HG03342 (cell line): ENCODE data around the gene GIPR.
"Not testable (repeated sequence)": the region's sequence is repeated elsewhere in the genome, so short reads cannot be mapped to it uniquely, and the experiment has no call there.

ENCODE experiments used
- ATAC-seq: cut with Tn5 transposase; IDR thresholded peaks from one replicate; pipeline ENCODE4 v1.9.1; 2021; ENCODE audit warnings: mild to moderate bottlenecking, moderate library complexity; ENCODE audit not compliant: unreplicated experiment

Gene GIPR

DNA sequence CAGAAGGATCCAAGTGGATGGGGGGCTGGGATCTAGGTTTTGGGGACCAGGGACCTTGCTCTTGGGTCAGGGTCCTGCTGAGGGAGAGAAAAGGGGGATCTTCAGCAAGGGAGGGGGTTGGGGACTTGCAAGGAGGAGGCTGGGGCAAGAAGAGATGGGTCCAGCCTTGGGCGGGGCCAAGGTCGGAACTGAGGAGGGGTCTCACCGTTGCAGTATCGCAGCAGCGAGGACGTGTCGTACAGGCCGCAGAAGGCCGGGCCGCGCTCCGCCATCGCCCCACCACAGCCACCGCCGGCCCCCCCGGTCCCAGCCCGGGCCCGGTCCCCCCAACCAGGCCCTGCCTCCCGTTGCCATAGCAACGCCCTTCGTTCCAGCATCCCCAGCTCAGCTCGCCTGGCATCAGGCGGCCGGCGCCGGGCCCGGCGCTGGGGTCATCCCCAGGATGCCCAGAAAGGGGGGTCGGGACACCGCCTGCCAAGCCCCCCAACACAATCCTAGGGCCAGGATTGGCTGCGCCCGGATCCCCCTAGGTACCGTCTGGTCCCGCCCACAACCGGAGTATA, 22.9 kb upstream of the GIPR start:
- no peak for ATAC-seq

DNA sequence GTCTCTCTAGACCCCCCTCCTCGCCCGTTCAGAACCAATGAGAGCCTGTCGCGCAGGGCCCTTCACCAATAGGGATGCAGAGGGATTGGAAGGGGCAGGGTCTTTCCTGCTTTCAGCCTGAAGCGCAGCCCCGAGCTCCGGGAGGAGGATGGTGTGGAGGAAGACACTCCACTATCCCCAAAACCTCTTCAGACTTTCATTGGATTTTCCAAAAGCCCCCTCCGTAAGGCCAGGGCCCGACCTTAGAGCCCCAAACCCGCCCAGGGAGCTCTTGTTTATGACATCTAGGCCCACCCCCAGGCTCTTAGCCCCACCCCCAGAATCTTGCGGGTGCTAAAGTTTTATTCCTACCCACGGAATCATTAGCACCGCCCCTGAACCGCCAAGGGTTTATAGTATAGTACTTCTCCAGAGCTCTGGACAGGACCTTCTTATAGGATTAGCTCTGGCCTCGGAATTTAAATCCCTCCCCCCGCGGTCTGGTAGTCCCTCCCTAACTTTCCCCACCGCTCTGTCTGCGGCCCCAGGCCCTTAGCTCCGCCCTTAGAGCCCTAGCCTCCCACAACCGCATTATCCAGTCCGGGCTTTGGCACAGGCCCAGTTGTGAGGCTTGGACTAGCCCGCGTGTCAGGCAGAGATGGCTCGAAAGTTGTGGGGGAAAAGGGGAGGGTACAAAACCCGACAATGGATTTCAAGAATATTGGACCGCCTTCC, 22.2 kb upstream of the GIPR start:
- ATAC-seq, result peak; percentile 35

DNA sequence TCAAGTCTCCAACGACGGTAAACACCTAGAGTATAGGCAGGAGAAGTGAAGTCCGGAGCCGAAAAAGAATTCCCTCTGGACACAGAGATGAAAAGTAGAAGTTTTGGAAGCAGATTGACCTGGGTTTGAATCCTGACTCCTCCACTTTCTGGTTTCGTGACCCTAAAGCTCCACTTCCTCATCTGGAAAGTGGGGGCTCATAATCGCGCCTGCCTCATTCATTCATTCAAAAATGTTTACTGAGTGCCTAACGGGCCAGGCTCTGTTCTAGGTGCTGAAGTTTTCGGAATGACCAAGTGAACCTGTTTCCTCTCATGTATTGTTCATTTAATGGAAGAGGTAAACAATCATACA, 21.7 kb upstream of the GIPR start:
- ATAC-seq, result no peak

- no peak for ATAC-seq
Measured at GRCh38 chr19:45650722-45651121, 17.3 kb upstream of the GIPR start.

- ATAC-seq, result no peak
Measured at GRCh38 chr19:45653634-45654033, 14.4 kb upstream of the GIPR start.

- ATAC-seq, result no peak
Measured at GRCh38 chr19:45655073-45655472, 12.9 kb upstream of the GIPR start.

- ATAC-seq, result no peak
Measured at GRCh38 chr19:45657520-45658167, 10.4 kb upstream of the GIPR start.

GRCh38 chr19:45659096-45659729, 8.8 kb upstream of the GIPR start:
- no peak for ATAC-seq

GRCh38 chr19:45660636-45661035, 7.4 kb upstream of the GIPR start:
- no peak for ATAC-seq

GRCh38 chr19:45663800-45664199, 4.2 kb upstream of the GIPR start:
- ATAC-seq, result no peak

DNA sequence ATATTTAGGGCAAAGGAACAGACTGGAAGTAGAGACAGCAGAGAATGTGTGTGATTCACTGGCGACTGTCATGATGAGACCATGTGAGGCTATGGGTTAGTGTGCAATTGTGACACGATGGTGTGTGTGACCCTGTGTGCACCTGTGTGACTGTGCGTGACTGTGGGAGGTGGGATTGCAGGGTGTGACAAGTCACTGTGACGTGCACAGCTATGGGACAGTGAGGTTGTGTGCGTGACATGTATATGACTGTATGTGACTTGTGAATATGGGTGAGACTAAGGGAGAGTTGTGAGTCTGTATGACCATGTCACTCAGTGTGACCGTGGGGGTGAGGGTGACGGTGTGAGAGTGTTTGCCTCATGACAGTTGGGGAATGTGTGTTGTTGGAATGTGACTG, 3.4 kb upstream of the GIPR start:
- ATAC-seq, result no peak

DNA sequence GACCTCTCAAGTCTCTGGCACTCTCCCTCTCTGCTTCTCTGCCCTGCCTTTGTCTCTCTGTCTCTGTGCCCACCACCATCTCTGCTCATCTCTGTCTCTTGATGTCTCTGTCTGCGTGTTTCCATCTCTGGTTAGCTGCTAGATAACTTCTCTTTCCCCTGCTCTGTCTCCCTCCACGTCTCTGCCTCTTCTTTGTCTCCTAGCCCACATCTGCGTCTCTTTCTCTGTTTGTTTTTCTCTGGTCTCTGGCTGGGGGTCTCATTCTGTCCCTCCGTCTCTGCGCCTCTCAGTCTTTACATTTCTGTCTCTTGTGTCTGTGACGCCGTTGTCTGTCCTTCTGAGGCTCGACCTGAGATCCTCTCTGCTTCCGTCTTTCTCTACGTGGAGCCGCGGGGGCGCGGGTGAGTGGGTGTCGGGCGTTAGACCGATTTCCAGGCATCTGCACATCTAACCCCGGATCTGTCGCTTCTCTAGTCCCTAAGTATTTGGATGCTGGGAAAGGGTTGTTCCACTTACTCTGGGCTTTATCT, 386 bp downstream of the GIPR start:
- ATAC-seq, result no peak

- ATAC-seq, result peak; percentile 45
Measured at GRCh38 chr19:45670670-45671453, 2.8 kb downstream of the GIPR start.

GRCh38 chr19:45674946-45675345, 6.9 kb downstream of the GIPR start:
- ATAC-seq, result no peak

DNA sequence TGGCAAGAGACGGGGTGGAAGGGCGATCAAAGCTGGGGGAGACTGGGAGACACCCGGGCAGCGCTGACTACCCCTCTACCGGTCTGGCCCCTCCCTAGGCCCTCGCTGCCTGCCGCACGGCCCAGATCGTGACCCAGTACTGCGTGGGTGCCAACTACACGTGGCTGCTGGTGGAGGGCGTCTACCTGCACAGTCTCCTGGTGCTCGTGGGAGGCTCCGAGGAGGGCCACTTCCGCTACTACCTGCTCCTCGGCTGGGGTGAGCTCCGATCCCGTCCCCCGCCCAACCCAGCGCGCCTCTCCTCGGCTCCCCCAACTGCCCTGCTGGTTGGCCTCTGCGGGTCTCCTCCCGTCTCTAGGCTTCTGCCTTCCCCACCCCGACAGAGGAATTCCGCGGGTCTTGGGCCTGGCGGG, 8.8 kb downstream of the GIPR start:
- ATAC-seq, result no peak

- peak; percentile 37 for ATAC-seq
Measured at GRCh38 chr19:45677351-45678230, 9.6 kb downstream of the GIPR start.

DNA sequence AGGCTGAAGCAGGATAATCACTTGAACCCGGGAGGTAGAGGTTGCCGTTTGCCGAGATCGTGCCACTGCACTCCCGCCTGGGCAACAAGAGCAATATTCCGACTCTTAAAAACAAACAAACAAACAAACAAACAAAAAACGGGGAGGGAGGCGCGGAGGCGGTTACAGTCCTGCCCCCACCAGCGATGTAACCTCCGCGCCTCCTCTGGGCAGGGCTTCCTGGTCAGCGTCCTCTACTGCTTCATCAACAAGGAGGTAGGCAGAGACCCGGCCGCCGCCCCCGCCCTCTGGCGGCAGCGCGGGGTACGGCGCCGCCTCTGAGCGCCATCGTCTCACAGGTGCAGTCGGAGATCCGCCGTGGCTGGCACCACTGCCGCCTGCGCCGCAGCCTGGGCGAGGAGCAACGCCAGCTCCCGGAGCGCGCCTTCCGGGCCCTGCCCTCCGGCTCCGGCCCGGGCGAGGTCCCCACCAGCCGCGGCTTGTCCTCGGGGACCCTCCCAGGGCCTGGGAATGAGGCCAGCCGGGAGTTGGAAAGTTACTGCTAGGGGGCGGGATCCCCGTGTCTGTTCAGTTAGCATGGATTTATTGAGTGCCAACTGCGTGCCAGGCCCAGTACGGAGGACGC, 13.5 kb downstream of the GIPR start:
- peak; percentile 62 for ATAC-seq

DNA sequence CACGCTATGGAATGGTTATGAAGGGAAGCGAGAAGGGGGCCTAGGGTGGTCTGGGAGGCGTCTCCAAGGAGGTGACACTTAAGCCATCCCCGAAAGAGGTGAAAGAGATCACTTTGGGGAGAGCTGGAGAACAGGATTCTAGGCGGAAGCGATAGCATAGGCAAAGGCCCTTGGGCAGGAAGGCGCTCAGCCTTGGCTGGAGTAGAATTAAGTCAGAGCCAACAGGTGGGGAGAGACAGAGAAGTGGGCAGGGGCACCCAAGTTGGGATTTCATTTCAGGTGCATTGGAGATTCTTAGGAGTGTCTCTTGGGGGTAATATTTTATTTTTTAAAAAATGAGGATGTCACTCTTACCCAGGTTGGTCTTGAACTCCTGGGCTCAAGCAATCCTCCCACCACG, 14.1 kb downstream of the GIPR start:
- ATAC-seq, result no peak

GRCh38 chr19:45682908-45683307, 14.9 kb downstream of the GIPR start:
- no peak for ATAC-seq

GRCh38 chr19:45685045-45685444, 17.0 kb downstream of the GIPR start:
- not testable (repeated sequence) for ATAC-seq
